GM21723 (cell line): Measurements from ENCODE around the gene PAQR3.
"Not testable (repeated sequence)": the region's sequence is repeated elsewhere in the genome, so short reads cannot be mapped to it uniquely, and the experiment has no call there.

Experiments used
- ATAC-seq: cut with Tn5 transposase; IDR thresholded peaks from one replicate; pipeline ENCODE4 v1.9.1; 2021; ENCODE audit warnings: mild to moderate bottlenecking, moderate library complexity; ENCODE audit not compliant: unreplicated experiment

PAQR3 gene

GRCh38 chr4:78928835-78929234, 10.4 kb downstream of the PAQR3 start:
- no peak for ATAC-seq

- ATAC-seq, result no peak
Observed at GRCh38 chr4:78926826-78927225, 12.4 kb downstream of the PAQR3 start.

- peak; percentile 47 for ATAC-seq
Observed at GRCh38 chr4:78923464-78924312, 15.6 kb downstream of the PAQR3 start.

GRCh38 chr4:78922207-78922606, 17.0 kb downstream of the PAQR3 start:
- ATAC-seq, result no peak

GRCh38 chr4:78910612-78911011, 28.6 kb downstream of the PAQR3 start:
- no peak for ATAC-seq

- not testable (repeated sequence) for ATAC-seq
Observed at GRCh38 chr4:78908974-78909373, 30.3 kb downstream of the PAQR3 start.

- ATAC-seq, result no peak
Observed at GRCh38 chr4:78907638-78908037, 31.6 kb downstream of the PAQR3 start.

- no peak for ATAC-seq
Observed at GRCh38 chr4:78904143-78904542, 35.1 kb downstream of the PAQR3 start.

GRCh38 chr4:78902298-78902697, 36.9 kb downstream of the PAQR3 start:
- no peak for ATAC-seq

GRCh38 chr4:78901882-78902281, 37.4 kb downstream of the PAQR3 start:
- no peak for ATAC-seq

- ATAC-seq, result no peak
Observed at GRCh38 chr4:78899302-78899701, 39.9 kb downstream of the PAQR3 start.

GRCh38 chr4:78889955-78890354, 49.3 kb downstream of the PAQR3 start:
- ATAC-seq, result no peak

GRCh38 chr4:78885598-78885997, 53.6 kb downstream of the PAQR3 start:
- no peak for ATAC-seq

GRCh38 chr4:78880874-78881492, 58.3 kb downstream of the PAQR3 start:
- ATAC-seq, result no peak

GRCh38 chr4:78878031-78878430, 61.2 kb downstream of the PAQR3 start:
- no peak for ATAC-seq

- ATAC-seq, result no peak
Observed at GRCh38 chr4:78876568-78877320, 62.5 kb downstream of the PAQR3 start.

- no peak for ATAC-seq
Observed at GRCh38 chr4:78870056-78870455, 69.2 kb downstream of the PAQR3 start.

- ATAC-seq, result not testable (repeated sequence)
Observed at GRCh38 chr4:78868712-78869111, 70.5 kb downstream of the PAQR3 start.

GRCh38 chr4:78865451-78865850, 73.8 kb downstream of the PAQR3 start:
- no peak for ATAC-seq

GRCh38 chr4:78864405-78865024, 74.7 kb downstream of the PAQR3 start:
- ATAC-seq, result peak; percentile 56

- ATAC-seq, result peak; percentile 6
Observed at GRCh38 chr4:78863991-78864390, 75.2 kb downstream of the PAQR3 start.
